Stimulated activated naive CD8-positive, alpha-beta T cell treated with anti-CD3 and anti-CD28 coated beads, Interleukin-15, Interleukin-2, amounts not matched to agents 100 U/mL and 50 U/mL, for 24 hours (primary cell): Measurements from ENCODE around the gene MICAL3.

Experiments
- ATAC-seq: fragments of 150-1000 bp; cut with Tn5 transposase; one replicate; pipeline ENCODE4 v1.10.0; 2021
- DNase-seq: peaks from one replicate; pipeline ENCODE4 v3.0.0; 2021

The MICAL3 gene

GRCh38 chr22:17792854-17793434, 231.4 kb downstream of the MICAL3 start:
- no peak for ATAC-seq
- no peak for DNase-seq

- ATAC-seq (no peak), DNase-seq (no peak)
These were observed 232.1 kb downstream of the MICAL3 start for GRCh38 chr22:17792299-17792698.

GRCh38 chr22:17791196-17791595, 233.2 kb downstream of the MICAL3 start:
- ATAC-seq (no peak), DNase-seq (no peak)

GRCh38 chr22:17789379-17790200, 234.8 kb downstream of the MICAL3 start:
- no peak for DNase-seq
- no peak for ATAC-seq

GRCh38 chr22:17788528-17789378, 235.6 kb downstream of the MICAL3 start:
- DNase-seq (no peak), ATAC-seq (no peak)

- no peak for ATAC-seq
- no peak for DNase-seq
These were observed 236.5 kb downstream of the MICAL3 start for GRCh38 chr22:17787716-17788330.

GRCh38 chr22:17787241-17787640, 237.1 kb downstream of the MICAL3 start:
- no peak for DNase-seq
- ATAC-seq: no peak

- ATAC-seq: no peak
- no peak for DNase-seq
These were observed 237.8 kb downstream of the MICAL3 start for GRCh38 chr22:17786435-17787161.

GRCh38 chr22:17785185-17786184, 238.9 kb downstream of the MICAL3 start:
- ATAC-seq: no peak
- DNase-seq: peak; percentile 84

GRCh38 chr22:17784776-17785175, 239.6 kb downstream of the MICAL3 start:
- no peak for DNase-seq
- no peak for ATAC-seq

GRCh38 chr22:17783773-17784480, 240.4 kb downstream of the MICAL3 start:
- no peak for DNase-seq
- no peak for ATAC-seq

- ATAC-seq (no peak), DNase-seq (no peak)
These were observed 241.0 kb downstream of the MICAL3 start for GRCh38 chr22:17783312-17783711.

GRCh38 chr22:17782621-17783020, 241.7 kb downstream of the MICAL3 start:
- ATAC-seq (no peak), DNase-seq (no peak)

- ATAC-seq (no peak), DNase-seq (no peak)
These were observed 242.2 kb downstream of the MICAL3 start for GRCh38 chr22:17782158-17782557.

- ATAC-seq: peak; percentile 75
These were observed 242.9 kb downstream of the MICAL3 start for GRCh38 chr22:17781319-17782031.

GRCh38 chr22:17780741-17781318, 243.5 kb downstream of the MICAL3 start:
- ATAC-seq (no peak), DNase-seq (no peak)

More at GRCh38 chr22:17781319-17782031, 242.9 kb downstream of the MICAL3 start:
- peak; percentile 74 for DNase-seq

GRCh38 chr22:17780116-17780740, 244.1 kb downstream of the MICAL3 start:
- ATAC-seq (no peak), DNase-seq (no peak)
